Pulmonary artery endothelial cell (primary cell): Measurements from ENCODE around the gene CCL26. TPM values are rescaled to one million over a fixed set of nuclear protein-coding genes. Genes with fewer than 3 reads are reported as not detected.
A peak's percentile ranks its signal among the peaks of the same experiment; 100 is the strongest.
"Not testable (repeated sequence)": the region's sequence is repeated elsewhere in the genome, so short reads cannot be mapped to it uniquely, and the experiment has no call there.

Source experiments
- DNase-seq: peaks from one replicate; pipeline ENCODE4 v3.0.0-alpha.2; 2011; ENCODE audit warnings: low read depth, low spot score
- total RNA-seq: library from RNA; depleted of rRNA; stranded (reverse); fragments of >200 nt; gene quantifications from 2 replicates; pipeline ENCODE4 v1.2.3, GENCODE V29; 2014

CCL26 gene
- total RNA-seq, 1 donor from 2014 or later = not detected

DNA sequence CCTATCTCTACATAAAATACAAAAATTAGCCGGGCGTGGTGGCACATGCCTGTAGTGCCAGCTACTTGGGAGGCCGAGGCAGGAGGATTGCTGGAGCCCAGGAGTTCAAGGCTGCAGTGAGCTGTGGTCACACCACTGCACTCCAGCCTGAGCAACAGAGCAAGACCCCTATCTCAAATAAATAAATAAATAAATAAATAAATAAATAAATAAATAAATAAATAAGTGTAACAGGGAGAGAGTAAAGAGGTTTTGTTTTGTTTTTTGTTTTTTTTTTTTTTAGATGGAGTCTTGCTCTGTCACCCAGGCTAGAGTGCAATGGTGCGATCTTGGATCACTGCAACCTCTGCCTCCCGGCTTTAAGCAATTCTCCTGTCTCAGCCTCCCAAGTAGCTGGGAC lies 20.6 kb upstream of the CCL26 start:
- not testable (repeated sequence) for DNase-seq

DNA sequence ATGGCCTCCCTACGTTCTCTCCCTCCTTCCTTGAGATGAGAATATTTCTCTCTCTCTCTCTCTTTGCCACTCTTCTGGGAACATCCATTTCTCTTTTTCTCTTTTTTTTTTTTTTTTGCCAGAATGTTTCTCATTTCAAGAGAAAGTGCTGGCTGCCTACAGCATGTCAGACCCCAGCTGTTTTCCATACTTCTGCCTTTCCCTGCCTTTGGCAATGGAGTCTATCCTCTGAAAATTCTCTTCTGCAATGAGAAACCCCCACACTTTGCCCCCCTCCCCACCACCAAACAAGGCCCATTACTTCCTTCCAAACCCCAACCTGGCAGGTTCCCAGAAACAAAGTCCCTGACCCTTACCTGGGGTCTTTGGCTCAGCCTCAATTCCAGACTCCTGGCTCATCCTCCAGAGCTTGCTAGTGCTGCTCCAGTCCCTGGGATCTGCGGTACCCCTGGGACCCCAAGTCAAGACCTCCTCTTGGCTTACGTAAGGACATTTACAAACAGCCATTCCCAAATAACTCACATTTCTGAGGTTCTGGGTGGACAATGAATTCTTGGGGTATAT lies 17.4 kb upstream of the CCL26 start:
- DNase-seq = no peak

DNA sequence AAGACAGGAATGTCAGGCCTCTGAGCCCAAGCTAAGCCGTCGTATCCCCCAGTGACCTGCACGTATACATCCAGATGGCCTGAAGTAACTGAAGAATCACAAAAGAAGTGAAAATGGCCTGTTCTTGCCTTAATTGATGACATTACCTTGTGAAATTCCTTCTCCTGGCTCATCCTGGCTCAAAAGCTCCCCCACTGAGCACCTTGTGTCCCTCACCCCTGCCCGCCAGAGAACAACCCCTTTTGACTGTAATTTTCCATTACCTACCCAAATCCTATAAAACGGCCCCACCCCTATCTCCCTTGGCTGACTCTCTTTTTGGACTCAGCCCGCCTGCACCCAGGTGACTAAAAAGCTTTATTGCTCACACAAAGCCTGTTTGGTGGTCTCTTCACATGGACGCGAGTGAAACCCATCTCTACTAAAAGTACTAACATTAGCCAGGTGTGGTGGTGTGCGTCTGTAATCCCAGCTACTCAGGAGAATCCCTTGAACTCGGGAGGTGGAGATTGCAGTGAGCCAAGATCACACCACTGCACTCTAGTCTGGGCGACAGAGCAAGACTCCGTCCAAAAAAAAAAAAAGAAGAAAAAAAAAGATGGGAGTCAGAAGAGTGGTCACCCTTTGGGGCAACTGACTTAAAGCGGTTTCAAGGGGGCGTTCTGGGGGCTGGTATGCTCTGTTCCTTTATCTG lies 16.3 kb upstream of the CCL26 start:
- not testable (repeated sequence) for DNase-seq

DNA sequence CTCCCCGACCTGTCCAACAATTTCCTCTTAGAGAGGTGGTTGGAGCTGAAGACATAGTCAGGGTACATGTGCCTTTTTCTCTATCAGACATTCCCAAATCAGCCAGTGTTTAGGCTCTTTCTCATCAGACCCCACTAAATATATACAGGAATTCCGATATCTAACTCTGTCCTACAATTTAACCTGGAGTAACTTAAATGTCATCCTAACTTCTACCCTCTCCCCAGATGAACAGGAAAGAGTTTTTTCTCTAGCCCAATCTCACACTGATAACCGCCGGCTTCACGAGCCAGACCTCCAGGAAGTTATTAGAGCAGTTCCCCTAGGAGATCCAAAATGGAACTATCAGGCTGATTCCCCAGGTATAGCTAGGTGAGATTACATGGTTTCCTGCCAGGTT lies 11.0 kb upstream of the CCL26 start:
- not testable (repeated sequence) for DNase-seq

DNA sequence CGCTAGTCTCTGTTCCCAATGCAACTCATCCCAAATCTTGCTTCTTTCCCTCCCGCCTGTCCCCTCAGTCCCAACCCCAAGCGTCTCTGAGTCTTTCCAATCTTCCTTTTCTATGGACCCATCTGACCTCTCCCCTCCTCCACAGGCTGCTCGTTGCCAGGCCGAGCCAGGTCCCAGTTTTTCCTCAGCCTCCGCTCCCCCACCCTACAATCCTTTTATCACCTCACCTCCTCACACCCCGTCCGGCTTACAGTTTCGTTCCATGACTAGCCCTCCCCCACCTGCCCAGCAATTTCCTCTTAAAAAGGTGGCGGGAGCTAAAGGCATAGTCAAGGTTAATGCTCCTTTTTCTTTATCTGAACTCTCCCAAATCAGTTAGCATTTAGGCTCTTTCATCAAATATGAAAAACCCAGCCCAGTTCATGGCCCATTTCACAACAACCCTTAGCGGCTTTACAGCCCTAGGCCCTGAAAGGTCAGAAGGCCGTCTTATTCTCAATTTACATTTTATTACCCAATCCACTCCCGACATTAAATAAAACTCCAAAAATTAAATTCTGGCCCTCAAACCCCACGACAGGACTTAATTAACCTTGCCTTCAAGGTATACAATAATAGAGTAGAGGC lies 8.7 kb upstream of the CCL26 start:
- not testable (repeated sequence) for DNase-seq

DNA sequence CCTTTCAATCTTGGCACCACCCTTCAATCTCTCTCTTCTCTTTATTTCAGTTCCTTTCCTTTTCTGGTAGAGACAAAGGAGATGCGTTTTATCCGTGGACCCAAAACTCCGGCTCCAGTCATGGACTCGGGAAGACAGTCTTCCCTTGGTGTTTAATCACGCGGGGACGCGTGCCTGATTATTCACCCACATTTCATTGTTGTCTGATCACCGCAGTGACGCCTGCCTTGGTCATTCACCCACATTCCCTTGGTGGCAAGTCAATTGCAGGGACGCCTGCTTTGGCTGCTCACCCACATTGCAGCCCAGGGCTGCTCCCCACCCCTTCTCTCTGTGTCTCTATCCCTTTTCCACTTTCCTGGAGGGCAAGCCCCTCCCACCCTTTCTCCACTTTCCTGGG lies 7.5 kb upstream of the CCL26 start:
- not testable (repeated sequence) for DNase-seq

DNA sequence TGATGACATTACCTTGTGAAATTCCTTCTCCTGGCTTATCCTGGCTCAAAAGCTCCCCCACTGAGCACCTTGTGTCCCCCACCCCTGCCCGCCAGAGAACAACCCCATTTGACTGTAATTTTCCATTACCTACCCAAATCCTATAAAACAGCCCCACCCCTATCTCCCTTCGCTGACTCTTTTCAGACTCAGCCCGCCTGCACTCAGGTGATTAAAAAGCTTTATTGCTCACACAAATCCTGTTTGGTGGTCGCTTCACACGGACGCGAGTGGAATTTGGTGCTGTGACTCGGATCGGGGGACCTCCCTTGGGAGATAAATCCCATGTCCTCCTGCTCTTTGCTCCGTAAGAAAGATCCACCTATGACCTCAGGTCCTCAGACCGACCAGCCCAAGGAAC lies 7.0 kb upstream of the CCL26 start:
- not testable (repeated sequence) for DNase-seq

DNA sequence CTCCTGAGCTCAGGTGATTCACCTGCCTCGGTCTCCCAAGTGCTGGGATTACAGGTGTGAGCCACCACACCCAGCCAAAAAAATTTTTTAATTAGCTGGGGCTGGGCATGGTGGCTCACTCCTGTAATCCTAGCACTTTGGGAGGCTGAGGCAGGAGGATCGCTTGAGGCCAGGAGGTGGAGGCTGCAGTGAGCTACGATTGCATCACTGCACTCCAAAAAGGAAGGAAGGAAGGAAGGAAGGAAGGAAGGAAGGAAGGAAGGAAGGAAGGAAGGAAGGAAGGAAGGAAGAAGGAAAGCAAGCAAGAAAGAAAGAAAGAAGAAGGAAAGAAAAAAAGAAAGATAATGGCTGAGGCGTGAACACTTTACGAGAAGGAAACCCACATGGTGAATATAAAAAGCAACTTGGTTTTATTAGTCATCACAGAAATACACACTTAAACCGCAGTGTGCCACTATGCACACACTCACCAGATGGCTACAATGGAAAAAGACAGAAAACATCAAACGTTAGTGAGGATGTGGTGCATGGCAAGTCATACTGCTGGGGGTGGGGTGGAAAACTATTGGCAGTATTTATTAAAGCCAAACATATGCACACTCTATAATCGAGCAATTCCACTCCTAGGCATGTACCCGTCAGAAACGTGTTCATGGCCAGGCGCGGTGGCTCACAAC lies 4.4 kb upstream of the CCL26 start:
- DNase-seq = no peak

DNA sequence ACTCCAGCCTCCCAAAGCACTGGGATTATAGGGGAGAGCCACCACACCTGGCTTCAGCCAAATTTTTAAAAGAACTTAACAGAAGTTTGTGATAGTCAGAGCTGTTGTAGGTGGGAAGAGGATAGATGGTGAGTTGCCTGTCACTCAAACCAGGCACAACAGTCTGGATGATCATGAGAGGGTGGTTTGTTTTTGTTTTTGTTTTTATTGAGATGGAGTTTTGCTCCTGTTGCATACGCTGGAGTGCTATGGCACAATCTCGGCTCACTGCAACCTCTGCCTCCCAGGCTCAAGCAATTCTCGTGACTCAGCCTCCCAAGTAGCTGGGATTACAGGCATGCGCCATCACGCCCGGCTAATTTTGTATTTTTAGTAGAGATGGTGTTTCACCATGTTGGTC lies 1.9 kb upstream of the CCL26 start:
- DNase-seq = not testable (repeated sequence)

DNA sequence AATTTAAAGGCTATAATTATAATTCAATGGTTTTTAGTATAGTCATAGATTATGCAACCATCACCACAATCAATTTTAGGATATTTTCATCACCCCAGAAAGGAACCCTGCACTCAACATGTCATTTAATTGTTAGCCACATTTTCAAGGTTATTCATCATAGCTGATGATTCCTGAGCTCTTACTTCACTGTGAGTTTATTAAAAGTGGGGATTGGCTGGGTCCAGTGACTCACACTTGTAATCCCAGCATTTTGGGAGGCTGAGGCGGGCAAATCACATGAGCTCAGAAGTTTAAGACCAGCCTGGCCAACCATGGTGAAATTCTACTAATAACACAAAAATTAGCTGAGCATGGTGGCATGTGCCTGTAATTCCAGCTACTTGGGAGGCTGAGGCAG lies 787 bp downstream of the CCL26 start:
- no peak for DNase-seq

DNA sequence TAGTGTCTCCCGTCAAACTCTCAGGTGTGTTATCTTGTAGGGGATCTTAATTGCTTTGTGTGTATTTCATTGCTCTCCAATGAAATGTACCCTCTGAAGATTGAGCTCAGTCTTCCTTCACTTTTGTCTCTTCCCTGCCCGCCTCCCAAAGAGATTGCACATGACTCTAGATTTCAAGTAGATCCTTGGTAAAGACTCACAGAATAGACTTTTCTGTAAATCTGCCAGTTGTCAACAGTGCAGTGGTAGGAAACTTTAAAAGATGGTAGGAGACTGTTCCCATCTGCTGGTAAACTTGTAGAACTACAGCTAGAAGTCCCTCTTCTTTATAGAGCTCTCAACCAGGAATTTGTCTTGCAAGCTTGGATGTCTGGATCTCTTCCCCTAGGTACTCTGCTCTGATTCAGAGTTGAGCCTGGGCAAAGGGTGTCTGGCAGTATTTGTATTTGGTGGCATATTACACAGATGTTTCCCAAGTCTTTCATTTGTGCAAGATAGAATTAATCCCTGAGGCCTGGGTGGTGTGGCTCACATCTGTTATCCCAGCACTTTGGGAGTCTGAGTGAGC lies 9.6 kb downstream of the CCL26 start:
- peak; percentile 15 for DNase-seq

DNA sequence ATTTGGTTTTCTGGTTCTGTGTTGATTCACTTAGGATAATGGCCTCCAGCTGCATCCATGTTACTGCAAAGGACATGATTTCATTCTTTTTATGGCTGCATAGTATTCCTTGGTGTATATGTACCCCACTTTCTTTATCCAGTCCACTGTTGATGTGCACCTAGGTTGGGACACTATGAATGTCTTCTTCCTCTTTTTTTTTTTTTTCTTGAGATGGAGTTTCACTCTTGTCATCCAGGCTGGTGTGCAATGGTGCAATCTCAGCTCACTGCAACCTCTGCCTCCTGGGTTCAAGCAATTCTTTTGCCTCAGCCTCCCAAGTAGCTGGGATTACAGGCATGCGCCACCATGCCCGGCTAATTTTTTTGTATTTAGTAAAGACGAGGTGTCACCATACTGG lies 10.2 kb downstream of the CCL26 start:
- DNase-seq = not testable (repeated sequence)

DNA sequence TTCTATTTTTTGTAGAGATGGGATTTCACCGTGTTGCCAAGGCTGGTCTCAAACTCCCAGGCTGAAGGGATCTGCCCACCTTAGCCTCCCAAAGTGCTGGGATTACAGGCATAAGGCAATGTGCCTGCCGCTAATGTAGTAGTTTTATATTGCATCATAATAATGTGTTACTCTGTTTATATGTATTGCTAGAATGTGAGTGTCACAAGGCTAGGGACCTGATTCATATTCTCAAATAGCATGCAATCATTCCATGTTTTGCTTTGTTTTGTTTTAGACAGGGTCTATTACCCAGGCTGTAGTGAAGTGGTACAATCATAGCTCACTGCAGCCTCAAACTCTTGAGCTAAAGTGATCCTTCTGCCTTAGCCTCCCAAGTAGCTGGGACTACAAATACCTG lies 13.5 kb downstream of the CCL26 start:
- no peak for DNase-seq

DNA sequence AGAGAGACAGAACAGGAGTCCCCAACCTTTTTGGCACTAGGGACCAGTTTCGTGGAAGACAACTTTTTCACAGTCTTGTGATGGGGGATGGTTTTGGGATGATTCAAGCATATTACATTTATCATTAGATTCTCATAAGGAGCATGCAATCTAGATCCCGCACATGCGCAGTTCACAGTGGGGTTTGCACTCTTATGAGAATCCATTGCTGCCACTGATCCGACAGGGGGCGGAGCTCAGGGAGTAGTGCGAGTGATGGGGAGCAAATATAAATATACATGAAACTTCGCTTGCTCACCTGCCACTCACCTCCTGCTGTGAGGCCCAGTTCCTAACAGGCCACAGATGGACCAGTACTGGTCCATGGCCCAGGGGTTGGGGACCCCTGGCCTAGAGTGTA lies 14.2 kb downstream of the CCL26 start:
- DNase-seq = no peak

DNA sequence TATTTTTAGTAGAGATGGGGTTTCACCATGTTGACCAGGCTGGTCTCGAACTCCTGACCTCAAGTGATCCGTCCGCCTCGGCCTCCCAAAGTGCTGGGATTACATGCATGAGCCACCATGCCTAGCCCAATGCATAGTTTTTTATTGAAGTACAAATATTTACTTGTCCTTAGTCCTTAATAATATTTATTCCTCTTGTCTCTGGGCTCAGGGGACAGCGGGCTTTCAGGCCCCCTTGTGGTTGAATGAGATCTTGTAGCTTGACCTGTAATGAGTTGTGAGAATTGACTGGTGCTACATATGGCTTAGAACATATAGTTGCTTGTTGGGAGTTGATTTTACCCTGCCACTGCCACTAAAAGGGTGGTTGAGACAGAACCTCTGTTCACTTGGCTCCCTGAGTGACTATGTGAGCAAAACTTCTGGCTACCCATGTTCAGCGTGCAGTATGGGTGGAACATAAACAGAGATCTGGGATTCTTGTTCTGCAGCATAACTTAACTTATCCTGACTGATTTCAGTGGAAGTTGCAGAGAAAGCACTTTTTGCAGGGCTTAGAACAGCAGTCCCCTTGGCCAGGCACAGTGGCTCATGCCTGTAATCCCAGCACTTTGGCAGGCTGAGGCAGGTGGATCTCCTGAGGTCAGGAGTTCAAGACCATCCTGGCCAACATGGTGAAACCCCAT lies 14.9 kb downstream of the CCL26 start:
- peak; percentile 26 for DNase-seq

DNA sequence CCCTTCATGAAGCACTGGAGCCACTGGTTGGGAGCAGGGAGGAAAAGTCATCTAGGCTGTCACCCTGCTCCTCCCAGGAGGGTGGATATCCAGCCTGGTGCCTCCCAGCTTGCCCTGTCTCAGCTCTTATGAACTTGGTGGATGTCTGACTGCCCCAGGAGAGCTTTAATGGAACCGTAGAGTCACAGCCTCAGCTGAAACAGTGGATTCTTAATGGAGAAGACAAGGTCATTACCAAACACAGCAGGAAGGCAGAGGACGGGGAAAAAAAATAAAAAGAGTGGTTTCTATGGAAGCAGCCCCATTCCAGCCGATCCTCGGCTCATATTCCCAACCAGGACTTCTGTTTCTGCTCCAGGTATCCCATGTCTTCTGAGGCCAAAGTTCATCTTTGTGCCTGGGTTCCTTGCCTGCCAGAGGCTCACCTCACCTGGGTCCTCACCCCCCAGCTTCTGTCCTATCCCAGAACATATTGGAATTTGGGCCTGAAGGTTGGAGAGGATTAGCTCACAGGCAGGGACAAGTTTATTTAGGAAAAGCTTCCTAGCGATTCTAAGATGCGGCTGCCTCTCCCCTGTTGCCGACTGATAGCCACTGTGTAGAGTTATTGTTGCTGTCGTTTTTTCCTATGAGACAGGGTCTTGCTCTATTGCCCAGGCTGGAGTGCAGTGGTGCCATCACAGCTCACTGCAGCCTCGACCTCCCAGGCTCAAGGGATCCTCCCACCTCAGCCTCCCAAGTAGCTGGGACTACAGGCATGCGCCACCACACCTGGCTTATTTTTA lies 15.6 kb downstream of the CCL26 start:
- DNase-seq = no peak

DNA sequence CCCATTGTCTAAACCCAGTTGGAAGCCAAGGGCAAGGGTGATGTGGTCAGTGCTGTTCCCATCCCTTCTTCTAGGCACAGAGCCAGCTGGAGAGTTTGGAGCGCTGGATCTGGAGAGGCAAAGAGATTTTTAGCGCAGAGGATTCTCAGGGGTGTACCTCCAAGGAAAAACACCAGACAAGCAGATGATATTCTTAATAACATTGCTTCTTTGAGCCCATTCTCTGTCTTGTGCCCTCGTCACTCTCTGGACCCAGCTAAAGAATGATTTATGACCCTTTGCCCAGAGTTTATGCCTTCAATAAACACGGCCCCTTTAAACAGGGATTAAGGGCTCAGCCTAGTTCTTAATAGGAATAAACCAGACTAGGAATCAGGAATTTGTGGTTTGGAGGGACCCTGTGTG lies 28.6 kb downstream of the CCL26 start:
- no peak for DNase-seq

DNA sequence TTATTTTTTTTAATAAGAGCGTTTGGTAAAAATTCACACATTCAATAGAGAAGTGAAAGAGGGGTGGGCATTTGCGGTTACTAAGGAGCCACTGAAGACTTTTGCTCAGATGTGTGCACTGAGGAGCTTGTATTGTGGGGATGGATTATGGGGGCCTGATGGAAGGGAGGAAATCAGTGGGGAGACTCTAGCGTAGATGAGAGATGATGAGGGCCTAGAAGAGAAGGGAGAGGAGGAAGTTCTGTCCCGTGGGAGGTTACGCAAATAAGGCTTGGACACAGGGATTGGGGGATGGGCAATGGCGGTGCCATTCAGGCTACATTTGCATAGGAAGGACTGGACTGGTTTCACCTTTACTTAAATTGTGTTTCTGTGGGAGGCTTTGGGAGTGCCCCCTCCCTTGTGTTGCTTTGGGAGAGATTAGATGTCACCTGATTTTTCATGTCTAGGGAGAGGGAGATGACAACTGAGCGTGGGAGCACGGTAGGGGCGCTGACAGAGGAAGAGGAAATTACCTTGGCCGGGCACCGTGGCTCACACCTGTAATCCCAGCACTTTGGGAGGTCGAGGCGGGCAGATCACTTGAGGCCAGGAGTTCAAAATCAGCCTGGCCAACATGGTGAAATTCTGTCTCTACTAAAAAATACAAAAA lies 31.0 kb downstream of the CCL26 start:
- DNase-seq = no peak

DNA sequence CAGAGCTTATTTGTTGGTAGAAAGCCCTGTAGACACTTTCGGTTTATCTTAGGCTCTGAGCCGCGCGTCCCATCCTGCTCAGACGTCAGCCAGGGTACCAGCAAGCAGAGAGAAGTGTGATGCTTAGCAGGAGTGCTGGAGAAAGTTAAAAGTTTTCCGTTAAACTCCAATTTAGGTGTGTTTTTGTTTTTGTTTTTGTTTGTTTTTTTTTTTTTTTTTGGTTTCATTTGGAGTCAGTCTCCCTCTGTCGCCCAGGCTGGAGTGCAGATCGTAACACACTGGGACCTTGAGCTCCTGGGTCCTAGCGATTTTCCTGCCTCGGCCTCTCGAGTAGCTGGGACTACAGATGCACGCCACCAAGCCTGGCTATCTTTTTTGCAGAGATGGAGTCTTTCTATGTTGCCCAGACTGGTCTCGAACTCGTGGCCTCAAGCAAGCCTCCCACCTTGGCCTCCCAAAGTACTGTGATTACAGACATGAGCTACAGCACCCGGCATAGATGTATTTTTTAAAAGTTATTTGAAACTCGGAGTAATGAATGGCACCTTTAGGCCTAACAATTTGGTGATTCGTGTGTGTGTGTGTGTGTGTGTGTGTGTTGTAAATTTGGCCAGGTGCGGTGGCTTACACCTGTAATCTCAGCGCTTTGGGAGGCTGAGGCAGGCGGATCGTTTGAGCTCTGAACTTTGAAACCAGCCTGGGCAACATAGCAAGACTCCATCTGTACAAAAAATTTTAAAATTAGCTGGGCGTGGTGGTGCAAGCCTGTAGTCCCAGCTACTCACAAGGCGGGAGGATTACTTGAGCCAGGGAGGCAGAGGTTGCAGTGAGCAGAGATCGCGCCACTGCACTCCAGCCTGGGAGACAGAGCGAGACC lies 32.0 kb downstream of the CCL26 start:
- DNase-seq = peak; percentile 19
